K562 (cell line): ENCODE data around the gene MYO3B. TPM values are rescaled to one million over a fixed set of nuclear protein-coding genes. Genes with fewer than 3 reads are reported as not detected.

ENCODE experiments used
- ARHGAP35 ChIP-seq: fragments of 450-650 bp; IDR thresholded peaks from 2 replicates; pipeline ENCODE4 v1.6.1; 2018; ENCODE audit not compliant: partially characterized antibody
- CHD1 ChIP-seq: fragments of 200-600 bp; sonication (generic); IDR thresholded peaks from one replicate; pipeline ENCODE4 v1.6.1; 2012; ENCODE audit warnings: mild to moderate bottlenecking, moderate library complexity, low read length, inconsistent platforms
- CHD7 ChIP-seq: fragments of 200-600 bp; sonication (generic); IDR thresholded peaks from one replicate; pipeline ENCODE4 v1.6.1; 2012; ENCODE audit warnings: mild to moderate bottlenecking, low read depth, low read length, inconsistent platforms
- CREB3L1 ChIP-seq: fragments of 450-650 bp; IDR thresholded peaks from 2 replicates; pipeline ENCODE4 v1.6.1; 2014; ENCODE audit warnings: low read depth, mild to moderate bottlenecking, moderate library complexity, borderline replicate concordance
- GTF2F1 ChIP-seq: IDR thresholded peaks from 2 replicates; pipeline ENCODE4 v1.6.1; 2011; ENCODE audit warnings: low read depth, low read length, improper control_type of control experiment
- HDAC3 ChIP-seq: fragments of 450-650 bp; IDR thresholded peaks from 2 replicates; pipeline ENCODE4 v1.6.1; 2018; ENCODE audit warnings: borderline replicate concordance, mild to moderate bottlenecking, moderate library complexity; ENCODE audit not compliant: partially characterized antibody
- KLF13 ChIP-seq: fragments of 450-650 bp; IDR thresholded peaks from 2 replicates; pipeline ENCODE4 v1.6.1; 2016; ENCODE audit warnings: missing genetic modification characterization, low read depth, mild to moderate bottlenecking, missing compliant biosample characterization, moderate library complexity, borderline replicate concordance
- MCM7 ChIP-seq, 2 experiments: fragments of 450-650 bp; IDR thresholded peaks; 2 replicates each; pipeline ENCODE4 v1.6.1; 2016 to 2018
- MIER1 ChIP-seq: fragments of 450-650 bp; IDR thresholded peaks from 2 replicates; pipeline ENCODE4 v1.6.1; 2016; ENCODE audit warnings: antibody characterized with exemption, mild to moderate bottlenecking, low read depth
- NFYB ChIP-seq: IDR thresholded peaks from 2 replicates; pipeline ENCODE4 v1.6.1; 2011; ENCODE audit warnings: mild to moderate bottlenecking, moderate library complexity; ENCODE audit not compliant: insufficient read length; ENCODE audit errors: extremely low read depth
- SPI1 ChIP-seq: IDR thresholded peaks from 2 replicates; pipeline ENCODE4 v1.6.1; 2011; ENCODE audit warnings: low read depth, low read length, control low read depth, borderline replicate concordance
- ZNF24 ChIP-seq: fragments of 450-650 bp; IDR thresholded peaks from 2 replicates; pipeline ENCODE4 v1.6.1; 2016
- ZNF561 ChIP-seq: fragments of 450-650 bp; formaldehyde crosslinking; conservative IDR thresholded peaks from 2 replicates; pipeline ENCODE4 v1.4.0; 2020; ENCODE audit warnings: mild to moderate bottlenecking, moderate library complexity
- polyA plus RNA-seq, 8 experiments: library from polyadenylated mRNA; depleted of rRNA in 4 of 8; stranded (reverse) in 5 of 8; unstranded in 3 of 8; fragments of >200 nt; fragmentation: Nextera tagmentation in 2 of 8; fragmentation: Illumina TruSeq in 1 of 8; extraction: Ambion mirVana in 2 of 8; extraction: Trizol in 1 of 8; gene quantifications; 2 replicates each; pipeline versions ENCODE4 v1.2.1 to v1.2.3, GENCODE V29; 2011 to 2014; ENCODE audit warnings: inconsistent platforms in 1 of 8, missing spikeins in 1 of 8
- total RNA-seq, 7 experiments: library from RNA; depleted of rRNA in 6 of 7; stranded (reverse); fragments of >200 nt in 6 of 7; fragmentation: Illumina TruSeq in 2 of 7; extraction: Trizol in 2 of 7; gene quantifications; 2 replicates each; pipeline versions ENCODE4 v1.2.1 to v1.2.3, GENCODE V29; 2011 to 2021; ENCODE audit warnings: low replicate concordance in 1 of 7

The MYO3B gene
- total and polyA plus RNA-seq, 9 of the 15 experiments (the other 6 are each of a cell fraction or from before 2014, with no cell fraction given) = 2.7 to 6.5 (median 3.6) TPM

GRCh38 chr2:170408461-170409163, 230.7 kb downstream of the MYO3B start (continued):
- no peak for TF ChIP-seq KLF13 (tag)
- no peak for TF ChIP-seq NFYB
- no peak for TF ChIP-seq CHD7
- no peak for TF ChIP-seq ZNF24
- no peak for TF ChIP-seq CHD1
- TF ChIP-seq SPI1 = peak; percentile 71; the same call in 1 of the 2 replicates
- no peak for TF ChIP-seq GTF2F1
- no peak for TF ChIP-seq MIER1
- no peak for TF ChIP-seq HDAC3
- TF ChIP-seq ARHGAP35 = no peak
- TF ChIP-seq MCM7 (IDR thresholded peaks at IDR 0.05) = no peak
- TF ChIP-seq CREB3L1 = no peak; the same call in 1 of the 2 replicates
- TF ChIP-seq ZNF561 = no peak
